GM19240 (cell line): ENCODE data around the gene ARMC2.

Experiments used
- DNase-seq: peaks from one replicate; pipeline ENCODE4 v3.0.0; 2011; ENCODE audit warnings: low spot score; ENCODE audit not compliant: insufficient read length

ARMC2 gene

GRCh38 chr6:109013656-109014305 lies 165.6 kb downstream of the ARMC2 start:
- no peak for DNase-seq

DNA sequence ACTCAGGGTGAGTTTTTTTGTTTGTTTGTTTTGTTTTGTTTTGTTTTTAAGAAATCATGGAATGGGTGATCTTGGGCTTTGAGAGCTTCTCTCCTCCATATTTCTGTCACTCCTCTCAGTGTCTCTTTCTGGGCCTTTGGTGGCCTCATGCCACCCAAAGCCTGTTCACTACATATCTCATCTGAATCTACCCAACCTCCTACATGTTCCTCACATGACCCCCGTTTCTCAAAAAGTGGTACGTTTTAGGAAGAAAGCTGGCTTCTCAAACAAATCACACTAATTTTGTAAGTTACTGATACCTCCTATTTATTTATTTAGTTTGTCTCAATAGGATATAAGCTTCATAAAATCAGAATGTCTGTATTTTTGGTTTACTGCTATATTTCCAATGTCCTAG lies 166.4 kb downstream of the ARMC2 start:
- DNase-seq, result no peak

DNA sequence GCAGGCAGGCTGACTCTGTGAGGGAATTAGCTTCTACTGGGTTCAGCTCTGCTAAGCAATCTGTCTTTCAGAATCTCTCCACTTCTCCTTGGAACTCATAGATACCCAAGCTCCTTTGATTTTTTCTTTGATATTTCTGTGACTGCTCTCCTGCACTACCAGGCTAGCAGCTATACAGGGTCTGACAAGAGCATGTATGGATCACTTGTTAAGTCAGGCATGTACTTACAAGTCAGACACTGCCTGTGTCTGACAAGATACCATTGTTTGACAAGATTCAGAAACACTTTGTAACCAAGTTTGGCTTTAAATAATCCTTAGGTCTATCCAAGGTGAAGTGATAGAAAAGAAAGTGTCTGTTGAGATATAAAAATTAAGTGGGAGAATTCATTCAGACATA lies 167.0 kb downstream of the ARMC2 start:
- no peak for DNase-seq

- no peak for DNase-seq
These were observed 171.7 kb downstream of the ARMC2 start for GRCh38 chr6:109019911-109020310.

DNA sequence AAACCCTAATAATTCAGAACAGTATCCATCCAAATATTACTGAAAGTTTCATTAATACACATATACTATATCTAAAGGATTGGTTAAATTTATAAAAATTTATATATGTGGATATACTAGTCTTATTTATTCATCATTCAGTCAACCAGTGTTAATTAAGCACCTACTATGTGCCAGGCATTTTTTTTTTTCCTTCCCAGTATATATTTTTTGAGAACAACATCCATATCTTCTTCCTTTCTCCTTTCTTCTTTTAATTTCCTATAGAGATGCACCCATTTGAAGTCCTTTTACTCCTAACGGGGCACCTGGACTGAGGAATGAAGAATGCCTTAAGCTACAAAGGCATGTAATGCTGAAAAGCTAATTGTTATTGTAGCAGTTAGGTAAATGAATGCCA lies 173.6 kb downstream of the ARMC2 start:
- DNase-seq, result no peak

- no peak for DNase-seq
These were observed 175.2 kb downstream of the ARMC2 start for GRCh38 chr6:109023356-109023925.
